HG02642 (cell line): ENCODE data around the gene RNF222.
"Not testable (repeated sequence)": the region's sequence is repeated elsewhere in the genome, so short reads cannot be mapped to it uniquely, and the experiment has no call there.

Source experiments
- ATAC-seq: cut with Tn5 transposase; IDR thresholded peaks from one replicate; pipeline ENCODE4 v1.9.1; 2021; ENCODE audit warnings: mild to moderate bottlenecking; ENCODE audit not compliant: unreplicated experiment, poor library complexity

Gene RNF222

DNA sequence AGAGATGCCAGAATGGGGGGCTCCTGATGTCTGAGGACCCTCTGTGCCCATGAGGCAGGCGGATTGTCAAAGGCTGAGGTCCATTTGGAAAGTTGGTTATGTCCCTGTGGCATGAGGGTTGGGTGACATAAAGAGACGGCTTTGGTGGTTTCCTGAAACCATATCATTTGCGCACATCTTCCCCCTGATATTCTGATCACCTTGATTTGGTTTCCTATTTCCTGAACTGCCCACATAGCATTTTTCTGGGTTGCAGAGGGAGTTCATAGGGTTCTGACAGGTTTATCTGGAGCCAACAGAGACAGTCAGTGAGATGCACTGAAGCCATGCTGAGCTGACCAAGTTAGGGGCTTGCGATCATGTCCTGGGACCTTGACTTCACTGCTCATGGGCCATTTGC lies 15.7 kb upstream of the RNF222 start:
- ATAC-seq, result no peak

GRCh38 chr17:8412089-8412488 lies 14.5 kb upstream of the RNF222 start:
- no peak for ATAC-seq

DNA sequence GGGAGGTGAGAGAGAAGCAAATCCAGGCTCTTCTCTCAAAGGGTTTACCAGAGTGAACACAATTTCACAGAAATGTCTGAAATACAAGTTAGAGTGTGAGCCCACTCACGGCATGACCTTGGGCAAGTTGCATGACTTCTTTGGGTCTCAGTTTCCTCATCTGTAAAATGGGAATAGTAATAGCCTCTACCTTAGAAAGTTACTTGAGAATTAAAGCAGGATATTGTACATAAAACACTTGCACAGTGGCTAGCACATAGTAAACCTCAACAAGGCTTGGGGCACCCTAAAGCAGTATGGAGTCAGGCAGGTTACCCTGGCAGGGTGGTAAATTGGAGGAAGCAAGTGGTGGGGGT lies 13.2 kb upstream of the RNF222 start:
- ATAC-seq, result no peak

DNA sequence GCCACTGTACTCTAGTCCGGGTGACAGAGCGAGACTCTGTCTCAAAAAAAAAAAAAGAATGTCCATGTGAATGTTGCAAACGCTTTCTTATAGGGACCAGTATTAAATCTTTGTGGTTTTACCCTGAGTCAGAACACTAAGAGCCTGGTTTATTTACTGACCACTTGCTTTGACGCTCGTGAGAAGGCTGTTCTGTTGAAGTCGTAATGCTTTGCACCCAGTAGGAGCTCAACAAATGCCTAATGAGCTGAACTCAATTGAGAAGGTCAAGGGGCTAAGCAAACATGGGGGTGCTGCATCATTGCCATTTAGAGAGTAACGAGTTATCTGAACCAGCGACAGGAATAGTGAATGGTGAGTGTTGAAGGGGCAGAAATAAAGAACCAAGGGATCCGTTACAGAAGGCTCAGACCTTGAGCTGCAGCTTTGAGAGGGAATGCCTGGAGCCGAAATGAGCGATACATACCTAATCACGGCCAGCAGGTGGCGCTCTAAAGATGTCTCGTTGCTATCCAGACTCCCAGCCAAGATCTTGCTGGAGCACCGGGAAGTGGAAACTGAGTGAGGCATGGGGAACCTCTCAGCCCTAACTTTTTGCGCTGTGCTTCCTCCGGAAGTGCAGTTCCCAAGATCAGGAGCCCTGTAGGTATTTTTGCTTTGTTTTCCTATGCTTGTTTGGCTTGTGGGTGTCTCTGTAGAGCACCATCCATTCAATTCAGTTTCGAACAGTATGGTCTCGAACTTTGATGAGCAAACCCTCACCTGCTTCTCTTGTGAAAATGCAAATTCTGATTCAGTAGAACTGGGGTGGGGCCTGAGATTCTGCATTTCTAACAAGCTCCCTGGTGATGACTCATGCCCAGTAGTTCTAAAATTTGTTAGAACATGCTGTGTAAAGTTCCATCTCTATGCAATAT lies 12.6 kb upstream of the RNF222 start:
- ATAC-seq, result peak; percentile 44

DNA sequence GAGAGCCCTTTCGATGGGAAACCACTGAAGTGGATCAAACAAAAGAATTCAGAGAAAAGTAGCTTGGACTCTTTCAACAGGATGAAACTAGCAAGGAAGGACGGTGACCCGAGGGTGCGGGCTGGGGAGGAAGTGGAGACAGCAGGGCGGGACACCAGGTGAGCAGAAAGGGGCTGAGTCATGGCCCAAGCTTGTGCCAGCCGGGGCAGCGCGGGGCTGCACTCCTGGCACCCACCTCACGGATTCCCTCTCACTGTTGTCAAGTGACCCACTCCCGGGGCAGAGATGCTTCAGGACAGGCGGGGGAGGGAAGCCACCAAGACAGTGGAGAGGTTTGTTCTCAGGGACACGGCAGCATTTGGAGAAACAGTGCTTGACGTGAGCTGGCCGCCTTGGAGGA lies 10.7 kb upstream of the RNF222 start:
- ATAC-seq, result no peak

DNA sequence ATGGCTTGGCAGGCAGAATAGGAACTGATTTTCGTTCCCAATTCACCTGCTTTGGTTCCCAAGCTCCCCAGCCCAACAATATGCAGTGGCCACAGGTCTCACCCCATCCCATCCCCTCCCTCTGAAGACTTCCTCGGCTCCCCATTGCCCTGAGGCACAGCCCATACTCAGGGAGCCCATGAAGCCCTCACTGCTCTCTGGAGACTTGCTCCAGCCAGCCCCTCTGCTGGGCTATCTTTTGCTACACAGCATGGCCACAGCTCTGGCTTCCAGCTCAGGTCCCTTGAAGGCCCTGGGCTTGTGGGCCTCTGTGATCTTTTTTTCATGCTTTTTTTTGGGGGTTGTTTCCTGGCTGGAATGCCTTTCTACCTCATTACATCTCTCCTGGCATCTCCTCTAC lies 8.5 kb upstream of the RNF222 start:
- no peak for ATAC-seq

DNA sequence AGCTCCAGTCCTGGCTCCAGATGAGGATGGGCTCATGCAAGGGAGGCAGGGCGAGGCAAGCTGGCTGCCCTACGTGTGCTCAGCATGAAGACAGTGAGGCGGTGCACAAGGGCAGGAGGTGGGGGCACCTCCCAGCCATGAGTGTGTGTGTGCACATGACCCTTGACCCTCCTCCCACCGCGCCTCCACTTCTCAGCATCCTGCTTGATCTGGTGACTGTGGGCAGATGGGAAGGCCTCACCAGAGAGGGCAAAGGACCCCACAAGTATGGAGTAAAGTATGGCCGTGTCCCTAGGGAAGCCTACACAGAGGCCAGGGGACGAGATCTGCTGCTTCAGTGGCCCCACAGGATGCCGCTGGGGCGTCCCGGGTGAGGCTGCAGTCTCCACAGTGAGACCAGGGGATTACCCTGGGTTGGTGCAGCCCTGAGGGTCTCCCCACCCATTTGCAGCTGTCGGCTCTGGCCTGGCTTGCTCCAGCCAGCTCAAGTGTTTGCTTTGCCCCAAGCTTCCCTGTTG lies 7.9 kb upstream of the RNF222 start:
- ATAC-seq, result no peak

GRCh38 chr17:8402921-8403536 lies 5.4 kb upstream of the RNF222 start:
- no peak for ATAC-seq

GRCh38 chr17:8401107-8401506 lies 3.5 kb upstream of the RNF222 start:
- ATAC-seq, result no peak

GRCh38 chr17:8398980-8399379 lies 1.4 kb upstream of the RNF222 start:
- no peak for ATAC-seq

GRCh38 chr17:8394497-8394896 lies 3.1 kb downstream of the RNF222 start:
- ATAC-seq, result not testable (repeated sequence)

GRCh38 chr17:8393470-8394231 lies 4.0 kb downstream of the RNF222 start:
- ATAC-seq, result no peak

- ATAC-seq, result no peak
Observed at GRCh38 chr17:8392674-8393469, 4.8 kb downstream of the RNF222 start.

- no peak for ATAC-seq
Observed at GRCh38 chr17:8392274-8392673, 5.4 kb downstream of the RNF222 start.

GRCh38 chr17:8391711-8392110 lies 5.9 kb downstream of the RNF222 start:
- no peak for ATAC-seq

- no peak for ATAC-seq
Observed at GRCh38 chr17:8387914-8388651, 9.5 kb downstream of the RNF222 start.

GRCh38 chr17:8386841-8387240 lies 10.8 kb downstream of the RNF222 start:
- ATAC-seq, result no peak

GRCh38 chr17:8384801-8385378 lies 12.7 kb downstream of the RNF222 start:
- ATAC-seq, result no peak

DNA sequence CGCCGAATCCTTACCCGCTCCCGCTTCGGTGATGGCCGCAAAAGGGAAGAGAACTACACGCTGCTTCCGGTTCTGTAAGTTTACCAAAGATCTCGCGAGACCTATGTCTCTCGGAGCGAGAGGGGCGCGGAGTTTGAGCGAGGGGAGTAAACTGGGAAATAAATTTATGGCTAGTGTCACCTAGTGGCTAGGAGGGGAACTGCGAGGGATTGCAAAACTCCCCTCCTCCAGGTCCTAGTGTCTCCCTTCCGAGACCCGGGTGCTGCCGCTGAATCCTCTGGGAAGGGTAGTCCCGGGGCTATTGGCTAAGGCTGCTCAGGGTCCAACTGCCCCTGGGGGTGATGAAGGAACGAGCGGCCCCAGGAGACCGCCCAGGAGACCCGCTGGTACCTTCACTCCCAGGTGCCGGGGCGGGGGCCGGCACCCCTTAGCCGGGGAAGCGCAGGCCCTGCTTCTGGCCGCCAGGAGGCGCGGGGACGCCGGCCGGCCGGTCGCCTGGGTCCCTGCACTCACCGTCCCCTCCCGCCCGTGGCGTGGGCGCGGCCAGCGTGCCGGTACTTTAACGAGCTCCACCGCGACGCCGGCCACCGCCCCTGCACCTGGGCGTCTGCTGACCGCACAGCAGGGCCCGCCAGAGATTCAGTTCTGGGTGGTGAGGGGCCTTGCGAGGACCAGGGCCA lies 14.3 kb downstream of the RNF222 start, which contains the start of gene RPL26:
Gene RPL26 (minus strand): TSS at position 51 of the 680 bp plus-strand sequence. CDS start 883 bp downstream, outside the sequence.
- ATAC-seq, result peak; percentile 88
